HepG2 (cell line): Measurements from ENCODE around the gene SEPHS2. TPM values are rescaled to one million over a fixed set of nuclear protein-coding genes. Genes with fewer than 3 reads are reported as not detected.

Experiments
- AFF4 ChIP-seq: sonication (generic); formaldehyde crosslinking; IDR thresholded peaks from 2 replicates; pipeline ENCODE4 v1.4.0; 2020; ENCODE audit warnings: missing genetic modification reagents
- ARID3A ChIP-seq: IDR thresholded peaks from 2 replicates; pipeline ENCODE4 v1.6.1; 2012; ENCODE audit warnings: low read depth, low read length, improper control_type of control experiment
- CREB1 ChIP-seq, 2 experiments: fragments of 450-650 bp in 1 of 2; IDR thresholded peaks; 2 replicates each; pipeline ENCODE4 v1.6.1; 2016 to 2017; ENCODE audit warnings: control low read depth in 1 of 2, mild to moderate bottlenecking in 1 of 2, missing compliant biosample characterization in 1 of 2, missing genetic modification characterization in 1 of 2
- ELF4 ChIP-seq: sonication (generic); formaldehyde crosslinking; IDR thresholded peaks from 2 replicates; pipeline ENCODE4 v1.5.0; 2020; ENCODE audit warnings: missing genetic modification reagents, mild to moderate bottlenecking, moderate library complexity, borderline replicate concordance
- FOXA3 ChIP-seq: IDR thresholded peaks from 2 replicates; pipeline ENCODE4 v1.6.1; 2016; ENCODE audit warnings: missing genetic modification reagents, missing compliant biosample characterization
- FOXC1 ChIP-seq: sonication (generic); formaldehyde crosslinking; IDR thresholded peaks from 2 replicates; pipeline ENCODE4 v1.8.0; 2022; ENCODE audit warnings: mild to moderate bottlenecking, missing genetic modification reagents, borderline replicate concordance
- GATA4 ChIP-seq: sonication (generic); IDR thresholded peaks from 2 replicates; pipeline ENCODE4 v1.6.1; 2016; ENCODE audit warnings: antibody characterized with exemption, low read depth, borderline replicate concordance
- HMG20A ChIP-seq: IDR thresholded peaks from 2 replicates; pipeline ENCODE4 v1.6.1; 2016; ENCODE audit warnings: borderline replicate concordance
- HNF4G ChIP-seq, 2 experiments: sonication (generic) in 1 of 2; formaldehyde crosslinking in 1 of 2; IDR thresholded peaks; 2 replicates each; pipeline versions ENCODE4 v1.4.0 to v1.6.1; 2011 to 2020; ENCODE audit warnings: borderline replicate concordance in 2 of 2, low read depth in 2 of 2, mild to moderate bottlenecking in 2 of 2, low read length in 1 of 2, missing genetic modification reagents in 1 of 2, moderate library complexity in 1 of 2
- IKZF1 ChIP-seq: fragments of 450-650 bp; IDR thresholded peaks from 2 replicates; pipeline ENCODE4 v1.7.1; 2016
- MAFK ChIP-seq, 2 experiments: IDR thresholded peaks in 1 of 2; conservative IDR thresholded peaks in 1 of 2; 2 replicates each; pipeline ENCODE4 v1.6.1; 2011; ENCODE audit warnings: improper control_type of control experiment in 2 of 2, low read length in 2 of 2
- NFIC ChIP-seq: IDR thresholded peaks from 2 replicates; pipeline ENCODE4 v1.6.1; 2012; ENCODE audit warnings: mild to moderate bottlenecking, low read length, inconsistent platforms
- RAD51 ChIP-seq: fragments of 450-650 bp; IDR thresholded peaks from 2 replicates; pipeline ENCODE4 v1.6.1; 2016; ENCODE audit warnings: borderline replicate concordance
- TCF12 ChIP-seq, 2 experiments: fragments of 450-650 bp in 1 of 2; sonication (generic) in 1 of 2; formaldehyde crosslinking in 1 of 2; IDR thresholded peaks; 2 replicates each; pipeline versions ENCODE4 v1.6.1 to v1.8.0; 2017 to 2022; ENCODE audit warnings: antibody characterized with exemption in 1 of 2, mild to moderate bottlenecking in 1 of 2, missing genetic modification reagents in 1 of 2, moderate library complexity in 1 of 2
- TFDP2 ChIP-seq: sonication (generic); formaldehyde crosslinking; IDR thresholded peaks from 2 replicates; pipeline ENCODE4 v1.4.0; 2020; ENCODE audit warnings: missing genetic modification reagents
- ZKSCAN8 ChIP-seq: IDR thresholded peaks from 2 replicates; pipeline ENCODE4 v1.6.1; 2016; ENCODE audit warnings: borderline replicate concordance, missing genetic modification reagents, missing compliant biosample characterization
- polyA plus RNA-seq, 8 experiments: library from polyadenylated mRNA; depleted of rRNA in 3 of 8; stranded (reverse) in 7 of 8; unstranded in 1 of 8; fragments of >200 nt; fragmentation: Illumina TruSeq in 4 of 8; extraction: Trizol in 4 of 8; gene quantifications; 2 replicates each; pipeline versions ENCODE4 v1.2.1 to v1.2.3, GENCODE V29; 2011 to 2016; ENCODE audit warnings: low read depth in 4 of 8, missing spikeins in 1 of 8, mixed read lengths in 1 of 8; ENCODE audit not compliant: insufficient read depth in 1 of 8
- total RNA-seq, 5 experiments: library from RNA; depleted of rRNA; stranded (reverse); fragments of >200 nt; fragmentation: Illumina TruSeq; extraction: Trizol; gene quantifications; 2 replicates each; pipeline ENCODE4 v1.2.3, GENCODE V29; 2016; ENCODE audit warnings: low read depth in 1 of 5
- TF ChIP-seq, protein P1 (sequence below): sonication (generic); formaldehyde crosslinking; IDR thresholded peaks from 2 replicates; pipeline ENCODE4 v1.5.0; 2020; ENCODE audit warnings: mild to moderate bottlenecking, missing genetic modification reagents, moderate library complexity

The SEPHS2 gene
- total and polyA plus RNA-seq, 2 of the 13 experiments (the other 11 are each of a cell fraction or from before 2014, with no cell fraction given) = 20.7 to 127 TPM

GRCh38 chr16:30445408-30446202 is at the start of gene SEPHS2 (continued):
- 0 out of 2 replicates have a peak, but pooled peaks have one; percentile 54 for TF ChIP-seq ELF4
- no peak for TF ChIP-seq IKZF1
- peak; percentile 72; the same call in 1 of the 2 replicates for TF ChIP-seq RAD51
- 0 out of 2 replicates have a peak, but pooled peaks have one; percentile 55 for TF ChIP-seq ZKSCAN8
- no peak for TF ChIP-seq TCF12 (IDR thresholded peaks at IDR 0.05)
- TF ChIP-seq TCF12 (CRISPR knock-in tag; IDR thresholded peaks at IDR 0.05) = peak; percentile 68; the same call in 1 of the 2 replicates
- TF ChIP-seq, protein P1, sequence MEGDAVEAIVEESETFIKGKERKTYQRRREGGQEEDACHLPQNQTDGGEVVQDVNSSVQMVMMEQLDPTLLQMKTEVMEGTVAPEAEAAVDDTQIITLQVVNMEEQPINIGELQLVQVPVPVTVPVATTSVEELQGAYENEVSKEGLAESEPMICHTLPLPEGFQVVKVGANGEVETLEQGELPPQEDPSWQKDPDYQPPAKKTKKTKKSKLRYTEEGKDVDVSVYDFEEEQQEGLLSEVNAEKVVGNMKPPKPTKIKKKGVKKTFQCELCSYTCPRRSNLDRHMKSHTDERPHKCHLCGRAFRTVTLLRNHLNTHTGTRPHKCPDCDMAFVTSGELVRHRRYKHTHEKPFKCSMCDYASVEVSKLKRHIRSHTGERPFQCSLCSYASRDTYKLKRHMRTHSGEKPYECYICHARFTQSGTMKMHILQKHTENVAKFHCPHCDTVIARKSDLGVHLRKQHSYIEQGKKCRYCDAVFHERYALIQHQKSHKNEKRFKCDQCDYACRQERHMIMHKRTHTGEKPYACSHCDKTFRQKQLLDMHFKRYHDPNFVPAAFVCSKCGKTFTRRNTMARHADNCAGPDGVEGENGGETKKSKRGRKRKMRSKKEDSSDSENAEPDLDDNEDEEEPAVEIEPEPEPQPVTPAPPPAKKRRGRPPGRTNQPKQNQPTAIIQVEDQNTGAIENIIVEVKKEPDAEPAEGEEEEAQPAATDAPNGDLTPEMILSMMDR = peak; percentile 55
- no peak for TF ChIP-seq HMG20A (CRISPR knock-in tag)
- TF ChIP-seq TFDP2 (CRISPR knock-in tag) = peak; percentile 72
- TF ChIP-seq MAFK (conservative IDR thresholded peaks at IDR 0.05 in 1 of 2, IDR thresholded peaks at IDR 0.05 in 1 of 2; ENCODE audit: low read length in 2 of 2) = peak in 1 of 2 experiments; percentile 22; a peak in 1 of 4 replicates
- TF ChIP-seq NFIC = peak; percentile 46
- 0 out of 2 replicates have a peak, but pooled peaks have one; percentile 31 for TF ChIP-seq ARID3A
- no peak; the same call in none of the 2 replicates for TF ChIP-seq FOXA3 (CRISPR knock-in tag)
- peak; percentile 78 for TF ChIP-seq CREB1 (IDR thresholded peaks at IDR 0.05)
- TF ChIP-seq CREB1 (CRISPR knock-in tag; IDR thresholded peaks at IDR 0.05) = peak; percentile 80
- peak; percentile 87; the same call in 1 of the 2 replicates for TF ChIP-seq GATA4
- peak; percentile 70; the same call in 1 of the 2 replicates for TF ChIP-seq AFF4 (CRISPR knock-in tag)
- no peak for TF ChIP-seq HNF4G (IDR thresholded peaks at IDR 0.05; ENCODE audit: borderline replicate concordance, low read depth, low read length)
- TF ChIP-seq HNF4G (CRISPR knock-in tag; IDR thresholded peaks at IDR 0.05; ENCODE audit: borderline replicate concordance, low read depth) = no peak
- peak; percentile 83; the same call in 1 of the 2 replicates for TF ChIP-seq FOXC1 (CRISPR knock-in tag)
